OCI-LY7 (cell line): ENCODE measurements around the gene POC1B.

Experiments used
- EZH2phosphoT487 ChIP-seq: fragments of 200-600 bp; sonication (generic); IDR thresholded peaks from 2 replicates; pipeline ENCODE4 v1.6.1; 2018; ENCODE audit warnings: low read depth, borderline replicate concordance, mild to moderate bottlenecking, mixed run types, antibody characterized with exemption, low read length, moderate library complexity, mixed read lengths
- TF ChIP-seq, protein P1 (sequence below): fragments of 200-600 bp; sonication (generic); conservative IDR thresholded peaks from 2 replicates; pipeline ENCODE4 v1.5.1; 2014; ENCODE audit warnings: mild to moderate bottlenecking, antibody characterized with exemption, low read length, moderate library complexity, mixed read lengths

DNA sequence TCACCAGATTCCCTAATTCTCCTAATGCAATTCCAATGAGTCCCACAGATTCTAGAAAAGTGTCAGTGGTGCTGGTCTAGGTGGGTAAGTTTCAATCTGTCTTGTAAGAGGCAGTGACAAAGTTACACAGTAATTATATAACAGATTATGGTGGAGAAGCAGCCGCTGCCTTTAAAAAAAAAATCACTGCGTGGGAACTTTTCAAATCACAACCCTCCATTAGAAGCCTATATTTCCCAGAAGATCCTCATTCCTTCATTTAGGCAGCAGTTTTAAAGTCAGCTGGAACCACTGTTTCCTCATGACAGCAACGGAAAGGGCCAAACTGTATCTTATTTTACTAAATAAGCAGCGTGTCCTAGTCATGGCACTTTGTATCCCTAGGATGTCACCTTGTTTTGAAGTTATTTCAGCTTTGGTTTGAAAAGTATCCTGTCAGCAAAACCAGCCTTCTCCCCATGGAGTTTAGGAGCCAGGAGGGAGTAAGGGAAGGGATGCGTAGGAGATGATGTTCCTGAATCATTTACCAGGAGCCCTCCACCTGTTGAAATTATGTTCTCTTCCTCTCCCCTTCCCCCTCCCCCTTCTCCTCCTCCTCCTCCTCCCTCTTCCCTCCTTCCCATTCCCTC lies 145.9 kb downstream of the POC1B start:
- TF ChIP-seq, protein P1, sequence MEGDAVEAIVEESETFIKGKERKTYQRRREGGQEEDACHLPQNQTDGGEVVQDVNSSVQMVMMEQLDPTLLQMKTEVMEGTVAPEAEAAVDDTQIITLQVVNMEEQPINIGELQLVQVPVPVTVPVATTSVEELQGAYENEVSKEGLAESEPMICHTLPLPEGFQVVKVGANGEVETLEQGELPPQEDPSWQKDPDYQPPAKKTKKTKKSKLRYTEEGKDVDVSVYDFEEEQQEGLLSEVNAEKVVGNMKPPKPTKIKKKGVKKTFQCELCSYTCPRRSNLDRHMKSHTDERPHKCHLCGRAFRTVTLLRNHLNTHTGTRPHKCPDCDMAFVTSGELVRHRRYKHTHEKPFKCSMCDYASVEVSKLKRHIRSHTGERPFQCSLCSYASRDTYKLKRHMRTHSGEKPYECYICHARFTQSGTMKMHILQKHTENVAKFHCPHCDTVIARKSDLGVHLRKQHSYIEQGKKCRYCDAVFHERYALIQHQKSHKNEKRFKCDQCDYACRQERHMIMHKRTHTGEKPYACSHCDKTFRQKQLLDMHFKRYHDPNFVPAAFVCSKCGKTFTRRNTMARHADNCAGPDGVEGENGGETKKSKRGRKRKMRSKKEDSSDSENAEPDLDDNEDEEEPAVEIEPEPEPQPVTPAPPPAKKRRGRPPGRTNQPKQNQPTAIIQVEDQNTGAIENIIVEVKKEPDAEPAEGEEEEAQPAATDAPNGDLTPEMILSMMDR: no peak
- TF ChIP-seq EZH2phosphoT487: no peak
